Cardiac muscle cell (in vitro differentiated cells and primary cell): ENCODE data around the gene PIAS2. TPM values are rescaled to one million over a fixed set of nuclear protein-coding genes. Genes with fewer than 3 reads are reported as not detected.
"Not testable (repeated sequence)": the region's sequence is repeated elsewhere in the genome, so short reads cannot be mapped to it uniquely, and the experiment has no call there.

ENCODE experiments used
- DNase-seq, 2 donors: peaks; one replicate each; pipeline versions ENCODE4 v3.0.0 to v3.0.0-alpha.2; 2010 to 2017; ENCODE audit warnings: low read depth in 1 of 2, low spot score in 1 of 2
- H3K27ac ChIP-seq: fragments of 200-600 bp; sonication (generic); 2 replicates; pipeline ENCODE4 v1.5.1; 2016
- H3K27me3 ChIP-seq: fragments of 200-600 bp; sonication (generic); 2 replicates; pipeline ENCODE4 v1.6.0; 2016; ENCODE audit warnings: control low read depth
- H3K36me3 ChIP-seq: fragments of 200-600 bp; sonication (generic); 2 replicates; pipeline ENCODE4 v1.5.1; 2016; ENCODE audit warnings: control low read depth
- H3K4me1 ChIP-seq: fragments of 200-600 bp; sonication (generic); 2 replicates; pipeline ENCODE4 v1.8.1; 2017; ENCODE audit warnings: low read depth, mild to moderate bottlenecking, mixed run types
- H3K4me3 ChIP-seq: fragments of 200-600 bp; sonication (generic); 2 replicates; pipeline ENCODE4 v1.5.1; 2016; ENCODE audit warnings: mild to moderate bottlenecking
- H3K9me3 ChIP-seq: fragments of 200-600 bp; sonication (generic); 2 replicates; pipeline ENCODE4 v1.5.1; 2017; ENCODE audit warnings: low read depth, mild to moderate bottlenecking, control low read depth
- CTCF ChIP-seq: IDR thresholded peaks from 2 replicates; pipeline ENCODE4 v1.5.1; 2012; ENCODE audit warnings: low read depth, mild to moderate bottlenecking, low read length
- polyA plus RNA-seq: library from polyadenylated mRNA; unstranded; fragments of >200 nt; fragmentation: Nextera tagmentation; extraction: Ambion mirVana; gene quantifications from 2 replicates; pipeline ENCODE4 v1.2.1, GENCODE V29; 2016
- total RNA-seq: library from RNA; depleted of rRNA; stranded (reverse); fragments of >200 nt; gene quantifications from 2 replicates; pipeline ENCODE4 v1.2.3, GENCODE V29; 2016

The PIAS2 gene
- total and polyA plus RNA-seq, 2 experiments from 2014 or later, result 32.3 to 37.8 TPM

- TF ChIP-seq CTCF, result no peak
These were observed 49.0 kb downstream of the PIAS2 start for GRCh38 chr18:46868169-46868921.

GRCh38 chr18:46867367-46868143, 49.8 kb downstream of the PIAS2 start:
- no peak for TF ChIP-seq CTCF
- Histone ChIP-seq H3K4me3 (no peak overlapping the region), H3K36me3 (no peaks in the 10 kb centered on the region), H3K4me1 (peaks cover 6% of the 10 kb centered on the region), H3K27ac (no peak overlapping the region), H3K27me3 (no peaks in the 10 kb centered on the region), H3K9me3 (no peaks in the 10 kb centered on the region)
- no peak for DNase-seq

More at GRCh38 chr18:46868169-46868921, 49.0 kb downstream of the PIAS2 start:
- Histone ChIP-seq H3K27me3 (no peaks in the 10 kb centered on the region), H3K4me3 (no peak overlapping the region), H3K9me3 (no peaks in the 10 kb centered on the region), H3K36me3 (no peaks in the 10 kb centered on the region), H3K4me1 (peaks cover 6% of the 10 kb centered on the region), H3K27ac (no peak overlapping the region)
- DNase-seq, result no peak

GRCh38 chr18:46866523-46866922, 50.8 kb downstream of the PIAS2 start:
- Histone ChIP-seq H3K27me3 (no peaks in the 10 kb centered on the region), H3K27ac (no peak overlapping the region), H3K9me3 (no peaks in the 10 kb centered on the region), H3K4me1 (peaks cover 6% of the 10 kb centered on the region), H3K36me3 (no peaks in the 10 kb centered on the region), H3K4me3 (no peak overlapping the region)
- no peak for DNase-seq
- no peak for TF ChIP-seq CTCF

- H3K27me3 ChIP-seq, H3K36me3 ChIP-seq, H3K4me3 ChIP-seq, H3K9me3 ChIP-seq, H3K27ac ChIP-seq, H3K4me1 ChIP-seq, DNase-seq: not testable (repeated sequence)
These were observed 52.1 kb downstream of the PIAS2 start for GRCh38 chr18:46865245-46865644.

GRCh38 chr18:46859855-46860254, 57.5 kb downstream of the PIAS2 start:
- Histone ChIP-seq H3K27me3 (no peaks in the 10 kb centered on the region), H3K36me3 (no peaks in the 10 kb centered on the region), H3K9me3 (no peaks in the 10 kb centered on the region), H3K4me1 (no peaks in the 10 kb centered on the region), H3K4me3 (no peak overlapping the region), H3K27ac (no peak overlapping the region)
- TF ChIP-seq CTCF, result no peak
- DNase-seq, result peak in 1 of 2 donors; percentile 34

- H3K36me3 ChIP-seq, result no peaks in the 10 kb centered on the region
- no peaks in the 10 kb centered on the region for H3K9me3 ChIP-seq
- no peaks in the 10 kb centered on the region for H3K4me1 ChIP-seq
These were observed 59.0 kb downstream of the PIAS2 start for GRCh38 chr18:46858290-46858689.

More at GRCh38 chr18:46858290-46858689, 59.0 kb downstream of the PIAS2 start:
- Histone ChIP-seq H3K4me3 (no peak overlapping the region), H3K27me3 (no peaks in the 10 kb centered on the region), H3K27ac (no peak overlapping the region)
- TF ChIP-seq CTCF, result no peak
- DNase-seq, result no peak
